ENCODE data around the gene NAXD. TPM values are rescaled to one million over a fixed set of nuclear protein-coding genes. Genes with fewer than 3 reads are reported as not detected.

The NAXD gene
- total RNA-seq, 1 donor from 2014 or later: 27.4 TPM

DNA sequence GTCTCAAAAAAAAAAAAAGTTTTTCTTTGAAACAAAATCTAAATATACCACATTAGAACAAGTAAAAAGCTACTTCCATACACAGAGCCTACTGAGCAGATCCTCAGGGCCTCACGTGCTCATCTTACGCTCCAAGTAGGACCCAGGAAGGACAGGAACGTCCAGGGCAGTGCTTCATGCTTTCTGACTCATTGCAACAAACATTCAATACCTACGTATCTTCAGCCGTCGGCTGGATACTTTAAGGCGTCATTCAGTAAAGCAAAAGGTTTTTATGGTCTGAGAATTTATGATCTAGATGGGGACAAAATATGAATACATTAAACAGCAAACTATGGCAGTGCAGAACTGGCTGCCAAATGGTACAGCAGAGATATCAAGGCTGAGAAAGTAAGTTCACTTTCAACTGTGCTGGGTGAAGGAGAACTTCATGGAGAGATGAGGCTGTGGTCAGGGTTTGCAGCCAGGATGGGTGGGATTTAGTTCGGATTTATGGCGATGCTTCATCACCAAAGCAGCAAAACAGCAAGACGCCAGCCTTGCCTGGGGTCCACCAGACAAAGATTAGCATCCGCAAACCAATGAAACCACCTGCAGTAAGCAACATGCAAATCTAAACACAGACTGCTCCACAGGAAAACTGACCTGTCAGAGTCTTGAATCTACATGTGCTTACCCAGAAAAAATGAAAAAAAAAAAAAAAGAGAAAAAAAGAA is 70.1 kb downstream of the NAXD start:
- no peak overlapping the region for H3K4me3 ChIP-seq
- TF ChIP-seq, protein P1, sequence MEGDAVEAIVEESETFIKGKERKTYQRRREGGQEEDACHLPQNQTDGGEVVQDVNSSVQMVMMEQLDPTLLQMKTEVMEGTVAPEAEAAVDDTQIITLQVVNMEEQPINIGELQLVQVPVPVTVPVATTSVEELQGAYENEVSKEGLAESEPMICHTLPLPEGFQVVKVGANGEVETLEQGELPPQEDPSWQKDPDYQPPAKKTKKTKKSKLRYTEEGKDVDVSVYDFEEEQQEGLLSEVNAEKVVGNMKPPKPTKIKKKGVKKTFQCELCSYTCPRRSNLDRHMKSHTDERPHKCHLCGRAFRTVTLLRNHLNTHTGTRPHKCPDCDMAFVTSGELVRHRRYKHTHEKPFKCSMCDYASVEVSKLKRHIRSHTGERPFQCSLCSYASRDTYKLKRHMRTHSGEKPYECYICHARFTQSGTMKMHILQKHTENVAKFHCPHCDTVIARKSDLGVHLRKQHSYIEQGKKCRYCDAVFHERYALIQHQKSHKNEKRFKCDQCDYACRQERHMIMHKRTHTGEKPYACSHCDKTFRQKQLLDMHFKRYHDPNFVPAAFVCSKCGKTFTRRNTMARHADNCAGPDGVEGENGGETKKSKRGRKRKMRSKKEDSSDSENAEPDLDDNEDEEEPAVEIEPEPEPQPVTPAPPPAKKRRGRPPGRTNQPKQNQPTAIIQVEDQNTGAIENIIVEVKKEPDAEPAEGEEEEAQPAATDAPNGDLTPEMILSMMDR (IDR thresholded peaks at IDR 0.05): no peak
- DNase-seq (no peak), ATAC-seq (no peak)
- H3K27me3 ChIP-seq (ENCODE audit: low read depth): no peaks in the 10 kb centered on the region
- no peaks in the 10 kb centered on the region for H3K4me1 ChIP-seq
- H3K36me3 ChIP-seq: peaks cover 94% of the 10 kb centered on the region
- no peak overlapping the region for H3K27ac ChIP-seq
- no peaks in the 10 kb centered on the region for H3K9me3 ChIP-seq
- intact Hi-C loops (cut with DNase I): no loop called here

DNA sequence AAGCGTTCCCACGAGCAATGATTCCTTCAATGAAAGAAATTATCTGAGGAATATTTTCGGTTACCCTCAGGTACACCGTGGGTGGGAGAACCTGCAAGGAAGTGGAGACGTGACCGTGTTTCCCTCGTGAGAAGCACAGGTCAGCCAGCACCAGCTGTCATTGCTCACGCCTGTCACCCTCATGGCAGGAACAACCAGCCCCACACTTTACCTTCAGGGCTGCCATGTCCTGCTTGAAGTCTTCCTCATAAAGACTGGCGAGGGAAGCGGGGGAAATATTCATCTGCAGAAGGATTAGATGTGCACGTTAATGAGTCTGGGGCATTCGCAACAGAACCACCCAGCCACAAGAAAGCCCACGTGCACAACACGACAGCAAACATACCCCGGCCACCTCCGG is 72.4 kb downstream of the NAXD start:
- Histone ChIP-seq H3K27me3 (ENCODE audit: low read depth) (no peaks in the 10 kb centered on the region), H3K4me3 (no peak overlapping the region), H3K27ac (no peak overlapping the region), H3K9me3 (no peaks in the 10 kb centered on the region), H3K4me1 (no peaks in the 10 kb centered on the region), H3K36me3 (peaks cover 83% of the 10 kb centered on the region)
- intact Hi-C loops (cut with DNase I): no loop called here
- ATAC-seq (no peak), DNase-seq (no peak)
- TF ChIP-seq, protein P1 (IDR thresholded peaks at IDR 0.05): no peak

DNA sequence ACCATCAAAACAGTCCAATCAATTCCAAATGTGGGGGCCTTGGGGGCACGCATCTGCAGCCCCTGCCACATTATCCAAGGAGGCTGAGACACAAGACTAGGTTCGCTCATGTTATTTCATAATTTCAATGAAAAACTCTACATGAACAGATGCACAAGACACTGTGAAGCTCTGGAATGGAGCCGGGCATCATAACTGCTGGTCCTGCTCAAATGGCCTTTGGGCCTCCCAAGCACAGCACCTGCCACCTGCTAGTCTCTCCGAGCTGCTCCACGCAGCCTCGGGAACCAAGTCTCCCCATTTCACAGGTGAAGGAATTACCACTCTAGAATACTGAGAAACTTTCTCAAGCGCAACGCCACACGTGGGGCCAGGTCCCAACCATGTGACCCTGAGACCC is 73.7 kb downstream of the NAXD start:
- H3K9me3 ChIP-seq: no peaks in the 10 kb centered on the region
- H3K4me3 ChIP-seq: no peak overlapping the region
- ATAC-seq: no peak
- H3K27ac ChIP-seq: no peak overlapping the region
- TF ChIP-seq, protein P1 (IDR thresholded peaks at IDR 0.05): no peak
- no peak for DNase-seq
- intact Hi-C loops (cut with DNase I): no loop called here
- no peaks in the 10 kb centered on the region for H3K4me1 ChIP-seq
- peaks cover 81% of the 10 kb centered on the region for H3K36me3 ChIP-seq
- H3K27me3 ChIP-seq (ENCODE audit: low read depth): no peaks in the 10 kb centered on the region

Other genes with a start within 250 kb of the NAXD start
- 51.3 TPM for gene RAB20, start 53.8 kb upstream of the NAXD start, total RNA-seq
- gene CARS2, start 90.6 kb downstream of the NAXD start, total RNA-seq: 70.3 TPM
- gene ING1, start 98.2 kb downstream of the NAXD start, total RNA-seq: 9.7 TPM